GM12874 (cell line): Measurements from ENCODE around the gene ALOX12.

Experiments used
- CTCF ChIP-seq: IDR thresholded peaks from 2 replicates; pipeline ENCODE4 v1.5.1; 2011; ENCODE audit warnings: low read depth, mild to moderate bottlenecking, control low read depth, low read length, moderate library complexity; ENCODE audit not compliant: insufficient read depth

Gene ALOX12

DNA sequence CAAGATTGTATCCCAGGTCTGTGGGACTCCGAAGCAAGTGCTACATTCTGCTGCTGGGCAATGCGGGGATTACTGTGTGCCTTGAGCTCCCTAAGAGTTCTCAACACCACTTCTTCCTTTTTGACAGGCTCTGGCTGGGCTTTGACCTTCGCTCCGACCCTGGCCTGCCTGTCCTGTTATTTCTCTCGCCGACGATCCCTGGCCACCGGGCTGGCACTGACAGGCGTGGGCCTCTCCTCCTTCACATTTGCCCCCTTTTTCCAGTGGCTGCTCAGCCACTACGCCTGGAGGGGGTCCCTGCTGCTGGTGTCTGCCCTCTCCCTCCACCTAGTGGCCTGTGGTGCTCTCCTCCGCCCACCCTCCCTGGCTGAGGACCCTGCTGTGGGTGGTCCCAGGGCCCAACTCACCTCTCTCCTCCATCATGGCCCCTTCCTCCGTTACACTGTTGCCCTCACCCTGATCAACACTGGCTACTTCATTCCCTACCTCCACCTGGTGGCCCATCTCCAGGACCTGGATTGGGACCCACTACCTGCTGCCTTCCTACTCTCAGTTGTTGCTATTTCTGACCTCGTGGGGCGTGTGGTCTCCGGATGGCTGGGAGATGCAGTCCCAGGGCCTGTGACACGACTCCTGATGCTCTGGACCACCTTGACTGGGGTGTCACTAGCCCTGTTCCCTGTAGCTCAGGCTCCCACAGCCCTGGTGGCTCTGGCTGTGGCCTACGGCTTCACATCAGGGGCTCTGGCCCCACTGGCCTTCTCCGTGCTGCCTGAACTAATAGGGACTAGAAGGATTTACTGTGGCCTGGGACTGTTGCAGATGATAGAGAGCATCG is 42.4 kb downstream of the ALOX12 start:
- TF ChIP-seq CTCF: no peak

DNA sequence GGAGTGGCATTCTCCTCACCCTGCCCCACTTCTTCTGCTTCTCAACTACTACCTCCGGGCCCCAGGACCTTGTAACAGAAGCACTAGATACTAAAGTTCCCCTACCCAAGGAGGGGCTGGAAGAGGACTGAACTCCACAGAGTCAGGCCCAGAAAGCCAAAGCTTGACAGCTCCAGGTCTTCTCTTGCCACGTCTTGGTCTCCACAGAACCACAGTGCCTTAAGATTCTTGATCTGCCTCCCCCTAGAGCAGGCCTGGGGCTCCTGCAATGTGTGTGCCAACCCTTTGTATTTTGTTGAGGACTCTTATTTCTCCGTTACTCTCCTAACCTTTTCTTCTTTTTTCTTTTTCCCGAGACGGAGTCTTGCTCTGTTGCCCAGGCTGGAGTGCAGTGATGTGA is 44.0 kb downstream of the ALOX12 start:
- no peak for TF ChIP-seq CTCF

- TF ChIP-seq CTCF: no peak
Measured at GRCh38 chr17:7041607-7042500, 46.0 kb downstream of the ALOX12 start.

DNA sequence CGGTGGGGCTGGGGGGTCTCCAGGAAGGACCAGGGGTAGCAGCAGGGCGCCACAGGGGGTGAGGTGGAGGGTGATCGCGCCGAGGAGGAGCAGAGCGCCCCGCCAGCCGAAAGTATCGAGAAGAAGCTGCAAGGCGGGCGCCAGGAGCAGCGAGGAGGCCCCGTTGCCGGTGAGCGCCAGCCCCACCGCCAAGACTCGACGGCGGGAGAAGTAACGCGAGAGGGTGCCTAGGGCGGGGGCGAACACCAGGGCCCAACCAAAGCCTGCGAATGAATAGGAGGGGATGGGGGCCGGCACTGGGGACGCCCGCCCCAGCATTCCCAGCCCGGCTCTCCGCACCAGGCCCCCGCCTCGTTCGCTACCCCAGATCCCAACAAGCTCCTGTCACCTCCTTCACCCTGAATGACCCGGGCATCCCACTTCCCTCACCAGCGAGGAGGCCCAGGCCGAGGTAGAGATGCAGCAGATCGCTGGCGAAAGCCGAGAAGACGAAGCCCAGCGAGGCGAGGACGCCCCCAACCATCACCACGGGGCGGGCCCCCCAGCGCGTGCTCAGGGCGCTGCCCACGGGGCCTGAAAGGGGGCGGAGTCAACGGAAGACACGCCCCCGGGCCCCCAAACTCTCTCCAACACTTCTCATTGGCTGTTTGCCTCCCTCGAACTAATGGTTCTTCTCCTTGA is 46.8 kb downstream of the ALOX12 start:
- no peak for TF ChIP-seq CTCF

DNA sequence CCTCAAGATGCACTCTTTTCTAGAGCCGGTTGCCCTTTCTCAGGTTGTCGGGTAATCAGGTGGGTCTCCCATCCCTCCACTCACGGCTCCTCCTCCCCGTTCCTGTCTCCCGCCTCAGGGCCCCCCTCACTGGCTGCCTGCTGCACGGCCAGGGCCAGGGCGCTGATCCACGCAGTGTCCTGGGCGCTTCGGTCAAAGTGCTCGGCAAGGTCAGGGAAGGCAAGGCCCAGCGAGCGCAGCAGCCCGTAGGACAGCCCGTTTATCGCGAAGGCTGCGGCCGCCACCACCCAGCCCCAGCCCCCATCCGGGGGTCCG is 47.3 kb downstream of the ALOX12 start:
- TF ChIP-seq CTCF: no peak

DNA sequence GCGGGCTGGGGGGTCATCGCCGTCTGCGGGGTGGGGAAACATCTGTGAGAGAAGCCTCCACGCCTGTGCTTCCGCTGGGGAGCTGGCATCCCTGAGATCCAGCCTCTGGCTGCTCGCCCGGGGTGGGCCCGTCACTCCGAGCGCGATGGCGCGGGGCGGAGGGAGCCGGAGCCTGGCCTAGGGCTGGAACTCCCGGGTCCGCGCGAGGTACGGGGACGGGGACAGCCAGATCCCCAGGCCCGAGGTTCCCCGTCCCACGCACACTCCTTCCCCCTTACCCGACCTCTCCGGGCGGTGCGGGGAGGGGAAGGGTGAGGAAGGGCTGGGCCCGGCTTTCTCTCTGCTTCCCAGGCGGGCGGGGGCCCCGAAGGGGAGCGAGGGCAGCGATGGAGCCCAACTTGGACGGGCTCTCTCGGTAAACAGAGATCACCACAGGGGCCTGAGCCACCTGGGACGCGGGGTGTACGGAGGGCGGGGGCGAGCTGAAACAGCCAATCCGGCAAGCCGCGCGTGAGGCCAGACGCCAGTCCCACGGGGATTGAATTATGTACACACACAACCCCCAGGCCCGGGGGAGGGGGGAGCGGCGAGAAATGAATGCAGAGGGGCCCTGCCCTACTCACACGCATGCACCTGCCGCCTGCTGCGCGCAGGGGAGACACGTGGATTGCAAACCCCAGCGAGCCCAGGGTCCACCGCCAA is 47.8 kb downstream of the ALOX12 start, which contains the start of gene SLC16A11:
TSS of gene SLC16A11 (minus strand) at position 596 of the 702 bp plus-strand sequence. CDS start at position 17, 579 bp downstream.
- no peak for TF ChIP-seq CTCF
